ENCODE data around the gene THAP4. TPM values are rescaled to one million over a fixed set of nuclear protein-coding genes. Genes with fewer than 3 reads are reported as not detected.

The THAP4 gene, protein sequence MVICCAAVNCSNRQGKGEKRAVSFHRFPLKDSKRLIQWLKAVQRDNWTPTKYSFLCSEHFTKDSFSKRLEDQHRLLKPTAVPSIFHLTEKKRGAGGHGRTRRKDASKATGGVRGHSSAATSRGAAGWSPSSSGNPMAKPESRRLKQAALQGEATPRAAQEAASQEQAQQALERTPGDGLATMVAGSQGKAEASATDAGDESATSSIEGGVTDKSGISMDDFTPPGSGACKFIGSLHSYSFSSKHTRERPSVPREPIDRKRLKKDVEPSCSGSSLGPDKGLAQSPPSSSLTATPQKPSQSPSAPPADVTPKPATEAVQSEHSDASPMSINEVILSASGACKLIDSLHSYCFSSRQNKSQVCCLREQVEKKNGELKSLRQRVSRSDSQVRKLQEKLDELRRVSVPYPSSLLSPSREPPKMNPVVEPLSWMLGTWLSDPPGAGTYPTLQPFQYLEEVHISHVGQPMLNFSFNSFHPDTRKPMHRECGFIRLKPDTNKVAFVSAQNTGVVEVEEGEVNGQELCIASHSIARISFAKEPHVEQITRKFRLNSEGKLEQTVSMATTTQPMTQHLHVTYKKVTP
- total RNA-seq: 34.8 and 45.0 TPM in 2 replicates

DNA sequence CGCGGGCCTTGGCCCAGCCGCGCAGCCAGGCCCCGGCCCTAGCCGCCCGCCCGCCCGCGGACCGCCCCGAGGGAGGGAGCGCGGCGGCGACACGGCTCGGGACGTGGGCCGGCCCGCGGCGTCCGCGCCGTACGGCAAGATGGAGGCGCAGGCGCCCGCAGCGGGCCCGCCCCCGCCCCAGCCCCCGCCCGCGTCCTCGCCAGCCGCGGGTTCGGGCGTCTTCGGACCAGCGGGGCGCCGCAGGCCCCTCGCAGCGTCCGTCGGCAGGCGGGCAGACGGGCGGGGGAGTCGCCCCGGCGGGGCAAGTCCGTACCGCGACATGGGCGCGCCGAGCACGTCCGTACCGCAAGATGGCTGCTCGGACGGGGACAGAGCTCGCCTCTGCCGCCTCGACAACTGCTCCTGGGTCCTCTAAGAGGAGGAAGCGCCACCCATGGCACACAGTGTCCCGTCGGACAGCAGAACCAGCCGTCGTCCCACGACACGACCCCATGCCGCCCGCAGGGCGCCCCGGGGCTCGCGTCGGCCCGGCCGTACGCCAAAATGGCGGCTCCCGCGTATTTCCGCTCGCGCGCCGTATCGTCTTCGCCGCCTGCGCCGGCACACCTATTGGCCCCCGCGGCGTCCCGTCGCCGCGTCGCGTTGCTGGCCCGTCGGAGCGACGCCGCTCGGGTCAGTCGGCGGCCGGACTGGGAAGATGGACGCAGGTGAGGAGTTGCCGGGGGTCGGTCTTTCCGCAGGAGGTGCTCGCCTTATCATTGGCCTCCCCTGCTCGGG, at the start of gene THAP4, which contains the start of gene ATG4B:
TSS of gene THAP4 (minus strand) at position 141 of the 777 bp plus-strand sequence. CDS start 141 bp downstream, outside the sequence.
TSS of gene ATG4B (plus strand) at position 676 of the 777 bp plus-strand sequence. CDS start at position 698, 22 bp downstream.

DNA sequence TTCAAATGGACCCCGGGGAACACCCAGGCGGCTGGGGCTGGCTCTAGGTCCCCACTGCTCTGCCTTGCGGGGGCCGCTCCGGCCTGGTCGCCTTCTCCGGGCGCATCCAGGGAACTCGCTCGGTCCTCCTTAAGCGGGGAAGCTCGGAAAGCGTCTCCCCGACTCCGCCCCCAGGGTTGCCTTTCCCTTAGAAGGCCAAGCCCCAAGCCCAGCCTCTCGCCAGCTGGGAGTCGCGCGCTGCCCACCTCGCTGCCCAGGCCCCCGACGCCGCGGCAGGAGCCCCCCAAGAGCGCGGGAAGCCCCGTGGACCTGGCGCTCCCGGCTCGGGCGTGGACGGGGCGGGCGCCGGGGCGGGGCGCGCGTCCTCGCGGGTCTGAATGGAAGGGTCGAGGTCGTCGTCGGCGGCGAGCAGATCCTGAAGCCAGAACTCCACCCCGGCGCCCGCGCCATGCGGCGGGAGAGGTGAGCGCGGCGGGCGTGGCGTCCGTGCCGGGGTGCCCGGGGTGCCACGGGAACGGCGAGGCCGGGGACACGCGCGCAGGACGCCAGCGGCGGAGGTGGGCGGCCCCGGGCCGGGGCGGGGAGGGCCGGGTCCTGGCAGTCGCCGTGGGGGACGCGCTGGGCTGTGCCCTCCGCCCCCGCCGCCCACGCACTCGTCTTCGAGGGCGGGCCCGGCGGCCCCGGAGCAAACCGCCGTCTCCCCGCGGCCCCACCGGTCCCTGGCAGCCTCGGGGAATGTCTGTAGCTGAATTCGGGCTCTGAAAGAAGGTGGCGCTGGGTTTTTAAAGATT, 78.2 kb downstream of the THAP4 start, which contains the start of gene BOK:
TSS of gene BOK (plus strand) at position 214 of the 791 bp plus-strand sequence. CDS start 739 bp downstream, outside the sequence.

Small RNA genes lying within 50 kb of the gene (small RNA-seq; reads per million reads assigned to genes)
- gene RNA5SP122: 1.8 reads per million, percentile 45 among the genes with 10 or more reads in this experiment

Other genes starting within 250 kb of the THAP4 start
- gene STK25, start 128.6 kb downstream of the THAP4 start, total RNA-seq: 261 and 295 TPM in 2 replicates
- gene BOK, start 78.4 kb downstream of the THAP4 start, total RNA-seq: 28.6 and 35.9 TPM in 2 replicates
- gene ATG4B, start 535 bp upstream of the THAP4 start, total RNA-seq: 49.3 and 52.5 TPM in 2 replicates
- 60.6 and 64.4 TPM in 2 replicates for gene DTYMK, start 49.7 kb upstream of the THAP4 start, total RNA-seq
- gene ING5, start 64.9 kb upstream of the THAP4 start, total RNA-seq: 18.0 and 19.3 TPM in 2 replicates
- 9.2 and 10.1 TPM in 2 replicates for gene D2HGDH, start 97.5 kb upstream of the THAP4 start, total RNA-seq
- not detected in 2 replicates for gene GAL3ST2, start 139.7 kb upstream of the THAP4 start, total RNA-seq
- gene NEU4, start 172.0 kb upstream of the THAP4 start, total RNA-seq: not detected in 2 replicates
- gene PDCD1, start 221.7 kb upstream of the THAP4 start, total RNA-seq: not detected in 2 replicates
- gene RTP5, start 232.6 kb upstream of the THAP4 start, total RNA-seq: not detected in 2 replicates